GM18505 (cell line): Measurements from ENCODE around the gene NMBR.
"Not testable (repeated sequence)": the region's sequence is repeated elsewhere in the genome, so short reads cannot be mapped to it uniquely, and the experiment has no call there.

Experiments used
- ATAC-seq: cut with Tn5 transposase; IDR thresholded peaks from one replicate; pipeline ENCODE4 v1.9.1; 2021; ENCODE audit not compliant: unreplicated experiment
- POLR2A ChIP-seq: IDR thresholded peaks from 4 replicates; pipeline ENCODE4 v1.6.1; 2011; ENCODE audit warnings: borderline replicate concordance; ENCODE audit not compliant: insufficient read depth, insufficient read length; ENCODE audit errors: extremely low read depth

Gene NMBR

GRCh38 chr6:142172758-142173157 is 25.8 kb upstream of the NMBR start:
- no peak for ATAC-seq
- no peak for TF ChIP-seq POLR2A

GRCh38 chr6:142171351-142171750 is 24.4 kb upstream of the NMBR start:
- TF ChIP-seq POLR2A, result no peak
- no peak for ATAC-seq

GRCh38 chr6:142167486-142167885 is 20.6 kb upstream of the NMBR start:
- no peak for ATAC-seq
- no peak for TF ChIP-seq POLR2A

GRCh38 chr6:142167071-142167470 is 20.1 kb upstream of the NMBR start:
- ATAC-seq, result no peak
- TF ChIP-seq POLR2A, result no peak

- ATAC-seq, result no peak
- no peak for TF ChIP-seq POLR2A
Observed at GRCh38 chr6:142165227-142165626, 18.3 kb upstream of the NMBR start.

- TF ChIP-seq POLR2A, result no peak
- ATAC-seq, result no peak
Observed at GRCh38 chr6:142162780-142163179, 15.9 kb upstream of the NMBR start.

GRCh38 chr6:142156758-142157068 is 9.8 kb upstream of the NMBR start:
- not testable (repeated sequence) for ATAC-seq

- no peak for TF ChIP-seq POLR2A
- ATAC-seq, result no peak
Observed at GRCh38 chr6:142155895-142156757, 9.2 kb upstream of the NMBR start.

- no peak for TF ChIP-seq POLR2A
- no peak for ATAC-seq
Observed at GRCh38 chr6:142155091-142155490, 8.2 kb upstream of the NMBR start.

GRCh38 chr6:142154336-142154735 is 7.4 kb upstream of the NMBR start:
- no peak for TF ChIP-seq POLR2A
- ATAC-seq, result no peak

GRCh38 chr6:142153196-142153595 is 6.3 kb upstream of the NMBR start:
- ATAC-seq, result no peak
- no peak for TF ChIP-seq POLR2A

GRCh38 chr6:142152746-142153145 is 5.8 kb upstream of the NMBR start:
- no peak for ATAC-seq
- TF ChIP-seq POLR2A, result no peak

- not testable (repeated sequence) for ATAC-seq
Observed at GRCh38 chr6:142141531-142141930, 5.4 kb downstream of the NMBR start.

GRCh38 chr6:142138876-142139275 is 8.0 kb downstream of the NMBR start:
- no peak for ATAC-seq
- TF ChIP-seq POLR2A, result no peak

- no peak for TF ChIP-seq POLR2A
- no peak for ATAC-seq
Observed at GRCh38 chr6:142132625-142133024, 14.3 kb downstream of the NMBR start, which contains the start of gene GJE1. Gene GJE1 (plus strand): TSS chr6:142132925. CDS start chr6:142133159, 234 bp downstream.
